Upper lobe of left lung (tissue), 6 donors: ENCODE data around the gene CLCN6. TPM values are rescaled to one million over a fixed set of nuclear protein-coding genes. Genes with fewer than 3 reads are reported as not detected.

Experiments
- ATAC-seq, 2 donors: fragments of 200-7000 bp; cut with Tn5 transposase; one replicate each; pipeline ENCODE4 v1.9.1; 2022; ENCODE audit warnings: mild to moderate bottlenecking in 2 of 2, moderate library complexity in 2 of 2; ENCODE audit not compliant: low FRiP score in 2 of 2
- DNase-seq, 2 donors: peaks; one replicate each; pipeline ENCODE4 v3.0.0-alpha.2; 2019 to 2020
- H3K27ac ChIP-seq, 4 donors: fragments of 200-600 bp; sonication (generic); one replicate each; pipeline ENCODE4 v1.5.1; 2016 to 2019
- H3K27me3 ChIP-seq, 4 donors: fragments of 200-600 bp; sonication (generic); one replicate each; pipeline ENCODE4 v1.5.1; 2017 to 2019
- H3K36me3 ChIP-seq, 4 donors: fragments of 200-600 bp; sonication (generic); one replicate each; pipeline ENCODE4 v1.5.1; 2016 to 2019
- H3K4me1 ChIP-seq, 4 donors: fragments of 200-600 bp; sonication (generic); one replicate each; pipeline ENCODE4 v1.5.1; 2018 to 2019
- H3K4me3 ChIP-seq, 4 donors: fragments of 200-600 bp; sonication (generic); one replicate each; pipeline ENCODE4 v1.5.1; 2017 to 2019; ENCODE audit warnings: mild to moderate bottlenecking in 2 of 4, moderate library complexity in 1 of 4
- H3K9me3 ChIP-seq, 4 donors: fragments of 200-600 bp; sonication (generic); one replicate each; pipeline ENCODE4 v1.5.1; 2018 to 2019
- EP300 ChIP-seq, 4 donors: sonication (generic); formaldehyde crosslinking; IDR thresholded peaks; one replicate each; pipeline ENCODE4 v1.5.1; 2017; ENCODE audit warnings: antibody characterized with exemption in 4 of 4, control low read depth in 2 of 4
- POLR2A ChIP-seq, 4 donors: fragments of 450-650 bp; IDR thresholded peaks; one replicate each; pipeline ENCODE4 v1.5.1; 2016 to 2017; ENCODE audit warnings: antibody characterized with exemption in 4 of 4, mild to moderate bottlenecking in 2 of 4
- POLR2AphosphoS5 ChIP-seq, 2 donors: sonication (generic); formaldehyde crosslinking; IDR thresholded peaks; one replicate each; pipeline ENCODE4 v1.5.1; 2017; ENCODE audit warnings: antibody characterized with exemption in 2 of 2
- WGBS, 2 donors: methylation state at CpG; one replicate each; pipeline ENCODE4 v1.1.5; 2017 to 2018; 5-methylcytosine and 5-hydroxymethylcytosine counted together
- total RNA-seq, 6 donors: library from RNA; depleted of rRNA in 4 of 6; stranded (reverse); fragments of >200 nt in 4 of 6; gene quantifications; one replicate each; pipeline versions ENCODE4 v1.1.0 to v1.2.1, GENCODE V29; 2016 to 2021
- TF ChIP-seq, protein P1 (sequence below), 6 experiments: fragments of 450-650 bp in 4 of 6; fragments of 200-600 bp in 2 of 6; sonication (generic) in 2 of 6; IDR thresholded peaks; one replicate each; pipeline ENCODE4 v1.5.1; 2016 to 2019; ENCODE audit warnings: antibody characterized with exemption in 6 of 6
- donor health status: DM: no; HTN: no; CAD: no; lungs with moderate emphysema.
- donor health status: DM: no; HTN: yes; CAD: no; lungs with severe emphysema.

CLCN6 gene, protein sequence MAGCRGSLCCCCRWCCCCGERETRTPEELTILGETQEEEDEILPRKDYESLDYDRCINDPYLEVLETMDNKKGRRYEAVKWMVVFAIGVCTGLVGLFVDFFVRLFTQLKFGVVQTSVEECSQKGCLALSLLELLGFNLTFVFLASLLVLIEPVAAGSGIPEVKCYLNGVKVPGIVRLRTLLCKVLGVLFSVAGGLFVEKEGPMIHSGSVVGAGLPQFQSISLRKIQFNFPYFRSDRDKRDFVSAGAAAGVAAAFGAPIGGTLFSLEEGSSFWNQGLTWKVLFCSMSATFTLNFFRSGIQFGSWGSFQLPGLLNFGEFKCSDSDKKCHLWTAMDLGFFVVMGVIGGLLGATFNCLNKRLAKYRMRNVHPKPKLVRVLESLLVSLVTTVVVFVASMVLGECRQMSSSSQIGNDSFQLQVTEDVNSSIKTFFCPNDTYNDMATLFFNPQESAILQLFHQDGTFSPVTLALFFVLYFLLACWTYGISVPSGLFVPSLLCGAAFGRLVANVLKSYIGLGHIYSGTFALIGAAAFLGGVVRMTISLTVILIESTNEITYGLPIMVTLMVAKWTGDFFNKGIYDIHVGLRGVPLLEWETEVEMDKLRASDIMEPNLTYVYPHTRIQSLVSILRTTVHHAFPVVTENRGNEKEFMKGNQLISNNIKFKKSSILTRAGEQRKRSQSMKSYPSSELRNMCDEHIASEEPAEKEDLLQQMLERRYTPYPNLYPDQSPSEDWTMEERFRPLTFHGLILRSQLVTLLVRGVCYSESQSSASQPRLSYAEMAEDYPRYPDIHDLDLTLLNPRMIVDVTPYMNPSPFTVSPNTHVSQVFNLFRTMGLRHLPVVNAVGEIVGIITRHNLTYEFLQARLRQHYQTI
- 10 to 100 TPM; 21.6 to 96.4 (median 33.0) TPM for total RNA-seq

DNA sequence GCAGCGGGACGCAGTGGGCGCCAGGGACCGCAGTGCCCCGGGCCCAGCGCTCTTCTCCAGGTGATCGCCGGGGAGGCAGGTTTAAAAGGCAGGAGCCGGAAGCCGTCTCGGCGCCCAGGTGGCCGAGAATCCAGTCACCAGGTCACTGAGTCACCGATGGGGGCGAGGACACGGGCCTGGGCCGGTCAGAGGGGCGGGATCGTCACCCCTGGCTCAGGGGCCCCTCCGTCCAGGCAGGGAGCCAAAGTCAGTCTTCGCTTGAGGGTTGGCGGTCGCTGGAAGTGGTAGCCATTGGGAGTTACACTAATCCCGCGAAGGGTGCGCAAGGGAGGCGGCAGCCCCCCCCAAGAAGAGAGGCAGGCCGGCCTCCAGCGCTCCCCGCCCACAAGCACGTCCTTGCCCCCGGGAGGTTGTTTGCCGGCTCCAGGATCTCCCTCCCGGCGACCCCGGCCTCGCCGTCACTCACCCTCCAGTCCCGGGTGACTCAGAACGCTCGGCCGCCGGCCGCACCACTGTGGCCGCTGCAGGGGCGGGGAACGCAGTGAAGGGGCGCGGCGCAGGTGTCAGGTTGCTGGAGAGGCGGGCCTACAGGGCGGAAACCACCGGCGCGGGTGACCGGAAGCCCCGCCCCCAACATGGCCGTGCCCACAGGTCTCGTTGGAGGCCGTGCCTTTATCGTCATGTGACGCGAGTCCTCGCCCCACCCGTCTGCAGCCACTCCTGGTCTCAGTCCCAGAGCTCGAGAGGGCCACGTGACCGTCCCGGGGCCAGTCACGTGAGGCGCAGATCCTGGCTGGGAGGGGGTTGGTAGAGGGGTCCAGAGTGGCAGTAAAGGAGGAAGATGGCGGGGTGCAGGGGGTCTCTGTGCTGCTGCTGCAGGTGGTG lies at the start of gene CLCN6, which contains the start of gene MTHFR:
TSS of gene CLCN6 (plus strand) at position 770 of the 885 bp plus-strand sequence. CDS start at position 842, 72 bp downstream.
TSS of gene MTHFR (minus strand) at position 543 of the 885 bp plus-strand sequence. CDS start 2,848 bp downstream, outside the sequence.
- WGBS, 2 donors = 4% methylated on average over 14 to 23 of the region's 72 CpGs
- ATAC-seq = peak; percentile 95 to 97

DNA sequence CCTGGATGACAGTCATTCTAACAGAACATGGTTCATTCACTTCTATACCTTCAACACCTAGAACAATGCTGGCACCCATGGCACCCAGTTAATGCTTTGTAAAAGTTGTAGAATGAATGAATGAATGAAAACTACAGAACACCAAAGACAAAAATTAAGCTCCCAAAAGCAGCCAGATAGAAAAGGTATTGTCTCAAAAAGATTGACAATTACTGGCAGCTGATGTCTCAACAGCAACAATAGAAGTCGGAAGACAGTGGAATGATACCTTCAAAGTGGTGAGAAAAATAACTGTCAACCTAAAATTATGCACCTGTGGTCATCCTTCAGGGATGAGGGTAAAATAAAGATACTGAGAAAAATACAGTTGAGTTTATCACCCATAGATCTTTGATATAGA lies 48.9 kb upstream of the CLCN6 start:
- H3K36me3 ChIP-seq = no peaks in the 10 kb centered on the region
- DNase-seq = no peak
- H3K4me3 ChIP-seq = no peak overlapping the region
- H3K27ac ChIP-seq = no peak overlapping the region
- H3K9me3 ChIP-seq = no peaks in the 10 kb centered on the region
- ATAC-seq = no peak
- peaks cover 3 to 11% (median 7%) of the 10 kb centered on the region in 4 donors for H3K4me1 ChIP-seq
- peaks cover 0 to 7% (median 0%) of the 10 kb centered on the region in 4 donors for H3K27me3 ChIP-seq
- WGBS, 2 donors = 97 to 100% methylated on average over 1 of the region's 1 CpG
- TF ChIP-seq POLR2AphosphoS5 (IDR thresholded peaks at IDR 0.05) (no peak), POLR2A (IDR thresholded peaks at IDR 0.05) (no peak), EP300 (IDR thresholded peaks at IDR 0.05) (no peak)
- TF ChIP-seq, protein P1, sequence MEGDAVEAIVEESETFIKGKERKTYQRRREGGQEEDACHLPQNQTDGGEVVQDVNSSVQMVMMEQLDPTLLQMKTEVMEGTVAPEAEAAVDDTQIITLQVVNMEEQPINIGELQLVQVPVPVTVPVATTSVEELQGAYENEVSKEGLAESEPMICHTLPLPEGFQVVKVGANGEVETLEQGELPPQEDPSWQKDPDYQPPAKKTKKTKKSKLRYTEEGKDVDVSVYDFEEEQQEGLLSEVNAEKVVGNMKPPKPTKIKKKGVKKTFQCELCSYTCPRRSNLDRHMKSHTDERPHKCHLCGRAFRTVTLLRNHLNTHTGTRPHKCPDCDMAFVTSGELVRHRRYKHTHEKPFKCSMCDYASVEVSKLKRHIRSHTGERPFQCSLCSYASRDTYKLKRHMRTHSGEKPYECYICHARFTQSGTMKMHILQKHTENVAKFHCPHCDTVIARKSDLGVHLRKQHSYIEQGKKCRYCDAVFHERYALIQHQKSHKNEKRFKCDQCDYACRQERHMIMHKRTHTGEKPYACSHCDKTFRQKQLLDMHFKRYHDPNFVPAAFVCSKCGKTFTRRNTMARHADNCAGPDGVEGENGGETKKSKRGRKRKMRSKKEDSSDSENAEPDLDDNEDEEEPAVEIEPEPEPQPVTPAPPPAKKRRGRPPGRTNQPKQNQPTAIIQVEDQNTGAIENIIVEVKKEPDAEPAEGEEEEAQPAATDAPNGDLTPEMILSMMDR (IDR thresholded peaks at IDR 0.05) = no peak

More for the DNA sequence above, at the start of gene CLCN6, which contains the start of gene MTHFR:
- peak; percentile 99 to 100 for DNase-seq
- H3K27me3 ChIP-seq = no peaks in the 10 kb centered on the region
- H3K27ac ChIP-seq = peak within 1 kb of the TSS; percentile 91 to 99 (median 97)
- TF ChIP-seq, protein P1 (IDR thresholded peaks at IDR 0.05) = peak in 1 of 6 experiments; percentile 15
- TF ChIP-seq POLR2A (IDR thresholded peaks at IDR 0.05) (peak in 3 of 4 donors; percentile 79 to 98 (median 90)), EP300 (IDR thresholded peaks at IDR 0.05) (peak in 2 of 4 donors; percentile 78 to 98), POLR2AphosphoS5 (IDR thresholded peaks at IDR 0.05) (peak; percentile 87 to 97)
- H3K4me3 ChIP-seq = peak within 1 kb of the TSS; percentile 69 to 86 (median 73)
- no peaks in the 10 kb centered on the region for H3K9me3 ChIP-seq
- peaks cover 3 to 38% (median 12%) of the 10 kb centered on the region in 4 donors for H3K36me3 ChIP-seq
- peaks cover 65 to 83% (median 69%) of the 10 kb centered on the region in 4 donors for H3K4me1 ChIP-seq

DNA sequence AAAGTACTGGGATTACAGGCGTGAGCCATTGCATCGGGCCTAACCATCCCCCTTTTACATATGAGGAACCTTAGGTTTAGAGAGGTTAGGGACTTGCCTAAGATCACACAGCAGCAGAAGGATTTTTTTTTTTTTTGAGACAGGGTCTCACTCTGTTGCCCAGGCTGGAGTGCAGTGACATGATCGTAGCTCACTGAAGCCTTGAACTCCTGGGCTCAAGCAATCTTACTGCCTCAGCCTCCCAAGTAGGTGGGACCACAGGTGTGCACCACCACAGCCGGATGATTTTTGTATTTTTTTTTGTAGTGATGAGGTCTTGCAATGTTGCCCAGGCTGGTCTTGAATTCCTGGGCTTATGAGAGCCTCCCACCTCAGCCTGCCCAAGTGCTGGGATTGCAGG lies 46.2 kb upstream of the CLCN6 start:
- H3K27me3 ChIP-seq = peaks cover 0 to 8% (median 2%) of the 10 kb centered on the region in 4 donors
- H3K4me3 ChIP-seq = no peak overlapping the region
- 86 to 95% methylated on average over 4 of the region's 4 CpGs for WGBS, 2 donors
- H3K36me3 ChIP-seq = no peaks in the 10 kb centered on the region
- DNase-seq = no peak
- H3K27ac ChIP-seq = no peak overlapping the region
- ATAC-seq = no peak
- H3K4me1 ChIP-seq = peaks cover 7 to 10% (median 8%) of the 10 kb centered on the region in 4 donors
- TF ChIP-seq POLR2AphosphoS5 (IDR thresholded peaks at IDR 0.05) (no peak), EP300 (IDR thresholded peaks at IDR 0.05) (no peak), POLR2A (IDR thresholded peaks at IDR 0.05) (no peak)
- TF ChIP-seq, protein P1 (IDR thresholded peaks at IDR 0.05) = no peak
- H3K9me3 ChIP-seq = no peaks in the 10 kb centered on the region

DNA sequence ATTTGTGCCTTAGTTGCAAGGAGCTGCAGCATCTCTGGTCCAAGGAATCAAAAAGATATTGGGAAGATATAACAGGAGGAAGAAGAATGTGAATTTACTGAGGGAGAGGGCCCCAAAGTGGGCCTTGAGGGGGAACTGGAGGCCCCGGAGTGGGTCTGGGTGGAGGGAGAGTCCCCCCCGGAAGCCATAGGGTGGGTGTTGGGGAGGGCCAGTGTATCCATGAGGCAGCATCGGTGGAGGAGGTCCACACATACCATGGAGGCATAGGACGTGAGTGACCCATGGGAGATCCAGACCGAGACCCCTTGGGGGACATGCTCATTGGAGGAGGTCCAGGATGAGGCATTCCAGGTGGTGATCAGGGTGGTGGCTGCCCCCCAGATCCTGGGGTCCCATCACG lies 44.7 kb upstream of the CLCN6 start:
- H3K4me3 ChIP-seq = no peak overlapping the region
- H3K36me3 ChIP-seq = no peaks in the 10 kb centered on the region
- no peaks in the 10 kb centered on the region for H3K9me3 ChIP-seq
- ATAC-seq (peak in 1 of 2 donors; percentile 55), DNase-seq (no peak)
- peaks cover 7 to 10% (median 8%) of the 10 kb centered on the region in 4 donors for H3K4me1 ChIP-seq
- TF ChIP-seq EP300 (IDR thresholded peaks at IDR 0.05) (no peak), POLR2AphosphoS5 (IDR thresholded peaks at IDR 0.05) (no peak), POLR2A (IDR thresholded peaks at IDR 0.05) (no peak)
- TF ChIP-seq, protein P1 (IDR thresholded peaks at IDR 0.05) = no peak
- no peak overlapping the region for H3K27ac ChIP-seq
- H3K27me3 ChIP-seq = peaks cover 0 to 8% (median 2%) of the 10 kb centered on the region in 4 donors
- 85 to 89% methylated on average over 5 to 6 of the region's 6 CpGs for WGBS, 2 donors
